Gastroesophageal sphincter (tissue), 3 donors: Measurements from ENCODE around the gene DAGLB.

Experiments
- CTCF ChIP-seq, 4 experiments: fragments of 200-600 bp in 2 of 4; fragments of 450-650 bp in 2 of 4; sonication (generic) in 1 of 4; IDR thresholded peaks; one replicate each; pipeline ENCODE4 v1.5.1; 2017 to 2019; ENCODE audit warnings: antibody characterized with exemption in 4 of 4, mild to moderate bottlenecking in 2 of 4, moderate library complexity in 2 of 4
- POLR2A ChIP-seq, 2 donors: fragments of 450-650 bp; IDR thresholded peaks; one replicate each; pipeline ENCODE4 v1.6.1; 2017; ENCODE audit warnings: antibody characterized with exemption in 2 of 2, mild to moderate bottlenecking in 2 of 2, moderate library complexity in 1 of 2
- POLR2AphosphoS5 ChIP-seq: sonication (generic); formaldehyde crosslinking; IDR thresholded peaks from one replicate; pipeline ENCODE4 v1.6.1; 2017; ENCODE audit warnings: antibody characterized with exemption

GRCh38 chr7:6392712-6393666 is 54.8 kb downstream of the DAGLB start:
- peak; percentile 50 for TF ChIP-seq POLR2AphosphoS5
- no peak for TF ChIP-seq CTCF (IDR thresholded peaks at IDR 0.05)
- no peak for TF ChIP-seq POLR2A (IDR thresholded peaks at IDR 0.05)
